GM19193 (cell line): Measurements from ENCODE around the gene FHL5.

Source experiments
- POLR2A ChIP-seq: IDR thresholded peaks from 4 replicates; pipeline ENCODE4 v1.6.1; 2011; ENCODE audit not compliant: insufficient read depth, insufficient read length; ENCODE audit errors: extremely low read depth

The FHL5 gene

GRCh38 chr6:96575359-96575758 lies 12.4 kb downstream of the FHL5 start:
- no peak for TF ChIP-seq POLR2A

- no peak for TF ChIP-seq POLR2A
Observed at GRCh38 chr6:96576221-96576620, 13.3 kb downstream of the FHL5 start.

- TF ChIP-seq POLR2A: no peak
Observed at GRCh38 chr6:96582021-96582420, 19.1 kb downstream of the FHL5 start.

GRCh38 chr6:96582436-96582835 lies 19.5 kb downstream of the FHL5 start:
- no peak for TF ChIP-seq POLR2A

- TF ChIP-seq POLR2A: no peak
Observed at GRCh38 chr6:96604420-96604819, 41.5 kb downstream of the FHL5 start.

- TF ChIP-seq POLR2A: no peak
Observed at GRCh38 chr6:96608074-96608473, 45.1 kb downstream of the FHL5 start.

GRCh38 chr6:96610019-96610418 lies 47.1 kb downstream of the FHL5 start:
- no peak for TF ChIP-seq POLR2A

GRCh38 chr6:96611342-96611991 lies 48.5 kb downstream of the FHL5 start:
- no peak for TF ChIP-seq POLR2A

GRCh38 chr6:96613291-96613999 lies 50.5 kb downstream of the FHL5 start:
- TF ChIP-seq POLR2A: no peak

GRCh38 chr6:96620851-96621250 lies 57.9 kb downstream of the FHL5 start:
- no peak for TF ChIP-seq POLR2A

GRCh38 chr6:96621983-96622382 lies 59.1 kb downstream of the FHL5 start:
- no peak for TF ChIP-seq POLR2A

GRCh38 chr6:96624957-96625356 lies 62.0 kb downstream of the FHL5 start:
- TF ChIP-seq POLR2A: no peak

- no peak for TF ChIP-seq POLR2A
Observed at GRCh38 chr6:96626759-96627364, 63.9 kb downstream of the FHL5 start.

GRCh38 chr6:96631248-96631647 lies 68.3 kb downstream of the FHL5 start:
- TF ChIP-seq POLR2A: no peak

GRCh38 chr6:96645106-96645505 lies 82.2 kb downstream of the FHL5 start:
- TF ChIP-seq POLR2A: no peak

- no peak for TF ChIP-seq POLR2A
Observed at GRCh38 chr6:96649926-96650325, 87.0 kb downstream of the FHL5 start.

- no peak for TF ChIP-seq POLR2A
Observed at GRCh38 chr6:96651816-96652215, 88.9 kb downstream of the FHL5 start.

GRCh38 chr6:96652552-96652951 lies 89.6 kb downstream of the FHL5 start:
- no peak for TF ChIP-seq POLR2A
